Erythroblast (primary cell): Measurements from ENCODE around the gene LMBRD1.

Experiments used
- GATA1 ChIP-seq: IDR thresholded peaks from 2 replicates; pipeline ENCODE4 v1.6.1; 2011; ENCODE audit warnings: low read depth, mild to moderate bottlenecking, control low read depth, low read length, moderate library complexity
- POLR2A ChIP-seq: IDR thresholded peaks from 2 replicates; pipeline ENCODE4 v1.6.1; 2011; ENCODE audit warnings: mild to moderate bottlenecking, low read length

GRCh38 chr6:69673298-69673697 is 123.5 kb downstream of the LMBRD1 start:
- TF ChIP-seq POLR2A (no peak), GATA1 (no peak)
